ENCODE measurements around the gene CES2.

DNA sequence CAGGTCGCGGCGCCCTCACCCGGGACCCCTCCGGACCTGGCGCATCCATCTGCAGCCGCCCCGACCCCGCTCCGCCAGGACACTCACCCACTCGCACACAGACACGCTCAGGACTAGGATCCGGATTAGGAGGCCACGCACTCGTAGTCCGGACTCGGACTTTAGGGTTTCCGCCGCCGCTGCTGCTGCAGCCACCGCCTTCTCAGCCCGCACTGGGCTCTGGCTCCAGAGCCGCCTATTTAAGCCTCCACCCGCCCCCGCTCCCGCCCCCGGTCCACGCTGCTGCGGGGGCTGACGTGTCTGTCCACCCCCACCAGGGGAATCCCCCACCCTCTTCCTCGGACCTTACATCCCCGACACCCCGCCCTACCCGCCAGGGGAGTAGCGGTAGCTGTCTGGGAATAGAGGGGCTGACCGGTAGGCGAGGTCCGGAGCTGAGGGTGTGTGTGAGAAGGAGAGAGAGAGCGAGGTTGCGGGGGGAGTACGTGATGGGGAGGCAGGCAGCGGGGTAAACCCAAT, 9.9 kb upstream of the CES2 start, which contains the start of gene RRAD:
- TF ChIP-seq CTCF (IDR thresholded peaks at IDR 0.05) (peak in 1 of 3 donors; percentile 21), POLR2A (IDR thresholded peaks at IDR 0.05) (peak; percentile 45), EP300 (IDR thresholded peaks at IDR 0.05) (no peak)

All from ovary (tissue), 3 donors.